Smooth muscle cell of the coronary artery (primary cell): ENCODE measurements around the gene SOX5. TPM values are rescaled to one million over a fixed set of nuclear protein-coding genes. Genes with fewer than 3 reads are reported as not detected.

Experiments used
- total RNA-seq: library from RNA; depleted of rRNA; stranded (reverse); fragments of >200 nt; gene quantifications from 2 replicates; pipeline ENCODE4 v1.2.3, GENCODE V29; 2014; ENCODE audit warnings: low replicate concordance

The SOX5 gene
- total RNA-seq, result 0.15 and 0.59 TPM in 2 replicates

DNA sequence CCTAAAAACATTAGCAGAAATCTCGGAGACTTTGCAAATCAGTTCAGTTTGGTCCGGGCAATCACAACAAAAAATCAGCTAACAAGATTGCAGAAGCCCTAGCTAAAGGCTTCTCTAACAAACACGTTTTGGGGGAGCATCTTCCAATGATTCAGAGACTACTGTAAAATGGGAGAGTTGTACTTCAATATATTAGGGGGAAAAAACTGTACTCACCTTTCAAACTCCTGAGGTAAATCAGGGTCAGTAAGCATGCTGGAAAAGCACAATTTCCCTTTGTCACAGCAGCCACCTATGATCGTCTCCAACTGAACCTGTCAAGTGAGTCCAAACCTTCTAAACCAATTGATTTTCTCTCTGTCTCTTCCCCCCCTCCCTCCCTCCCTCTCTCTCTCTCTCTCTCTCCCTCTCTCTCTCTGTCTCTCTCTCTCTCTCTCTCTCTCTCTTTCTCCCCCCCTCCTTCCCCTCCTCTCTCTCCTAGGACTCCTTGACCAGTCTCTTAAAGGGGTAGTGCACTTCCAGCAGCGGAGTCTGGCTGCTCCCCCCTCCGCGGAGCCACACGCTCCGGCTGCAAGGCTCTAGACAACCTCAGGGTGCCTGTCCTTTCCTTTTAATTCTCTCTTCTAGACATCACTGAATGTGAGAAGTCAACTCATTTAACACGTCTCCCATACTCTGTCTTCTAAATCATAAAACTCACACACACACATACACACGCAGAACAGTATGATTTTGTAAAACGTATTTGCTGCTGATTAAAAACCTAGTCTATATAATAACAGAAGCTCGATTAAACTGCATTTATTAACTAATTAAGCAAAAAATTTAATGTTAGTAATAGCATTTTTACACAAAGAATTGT lies at the start of gene SOX5:
Gene SOX5 (minus strand): TSS at position 323 of the 862 bp plus-strand sequence. CDS start 69 bp downstream, at position 254.

